ENCODE measurements around the gene FAM3D. TPM values are rescaled to one million over a fixed set of nuclear protein-coding genes. Genes with fewer than 3 reads are reported as not detected.

FAM3D gene
- polyA plus RNA-seq, 1 donor (not counting 4 experiments of a cell fraction or from before 2014, with no cell fraction given), result not detected

DNA sequence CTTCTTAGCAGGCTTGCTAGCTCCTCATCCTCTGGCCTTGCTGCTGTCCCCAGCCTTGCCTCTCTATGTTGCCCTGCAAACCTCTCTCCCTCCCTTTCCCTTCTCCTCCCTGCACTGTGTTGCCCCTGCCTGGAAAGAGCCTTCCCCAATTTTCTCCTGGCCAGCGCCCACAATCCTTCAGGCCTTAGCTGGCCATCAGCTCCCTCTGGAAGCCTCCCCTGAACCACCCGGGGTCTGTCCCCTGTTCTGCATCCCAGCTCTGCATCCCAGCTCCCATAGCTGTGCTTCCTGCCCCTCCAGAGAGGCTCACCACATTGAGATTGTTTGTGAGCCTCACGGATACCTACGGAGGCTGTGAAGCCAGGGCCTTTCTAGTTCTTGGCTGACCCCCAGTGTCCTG is 23.7 kb downstream of the FAM3D start:
- H3K9me1 ChIP-seq (ENCODE audit: control insufficient read depth, extremely low read depth, insufficient read depth, low read length), result no peaks in the 10 kb centered on the region
- H3K9ac ChIP-seq (ENCODE audit: control insufficient read depth, extremely low read depth, insufficient read depth, low read length), result no peak overlapping the region
- H3K4me2 ChIP-seq (ENCODE audit: control insufficient read depth, extremely low read depth, insufficient read depth, low read depth, low read length), result no peak overlapping the region
- no peak for FAIRE-seq
- no peaks in the 10 kb centered on the region for H3K79me2 ChIP-seq (ENCODE audit: control insufficient read depth, insufficient read depth, low read length)
- H3K4me1 ChIP-seq (ENCODE audit: control insufficient read depth, extremely low read depth, insufficient read depth, low read length), result peaks cover 9% of the 10 kb centered on the region
- DNase-seq (ENCODE audit: low read depth, low spot score), result no peak
- H4K20me1 ChIP-seq (ENCODE audit: control insufficient read depth, extremely low read depth, insufficient read depth, low read length), result no peaks in the 10 kb centered on the region
- dilution Hi-C loops (cut with MboI; ENCODE audit: extremely low pct_ligation_motif_present, low sequenced_read_pairs), result no loop called here
- no peaks in the 10 kb centered on the region for H3K27me3 ChIP-seq (ENCODE audit: control insufficient read depth, extremely low read depth, insufficient read depth, low read length)
- TF ChIP-seq EZH2 (IDR thresholded peaks at IDR 0.05; ENCODE audit: low read length), result no peak
- TF ChIP-seq, protein P1, sequence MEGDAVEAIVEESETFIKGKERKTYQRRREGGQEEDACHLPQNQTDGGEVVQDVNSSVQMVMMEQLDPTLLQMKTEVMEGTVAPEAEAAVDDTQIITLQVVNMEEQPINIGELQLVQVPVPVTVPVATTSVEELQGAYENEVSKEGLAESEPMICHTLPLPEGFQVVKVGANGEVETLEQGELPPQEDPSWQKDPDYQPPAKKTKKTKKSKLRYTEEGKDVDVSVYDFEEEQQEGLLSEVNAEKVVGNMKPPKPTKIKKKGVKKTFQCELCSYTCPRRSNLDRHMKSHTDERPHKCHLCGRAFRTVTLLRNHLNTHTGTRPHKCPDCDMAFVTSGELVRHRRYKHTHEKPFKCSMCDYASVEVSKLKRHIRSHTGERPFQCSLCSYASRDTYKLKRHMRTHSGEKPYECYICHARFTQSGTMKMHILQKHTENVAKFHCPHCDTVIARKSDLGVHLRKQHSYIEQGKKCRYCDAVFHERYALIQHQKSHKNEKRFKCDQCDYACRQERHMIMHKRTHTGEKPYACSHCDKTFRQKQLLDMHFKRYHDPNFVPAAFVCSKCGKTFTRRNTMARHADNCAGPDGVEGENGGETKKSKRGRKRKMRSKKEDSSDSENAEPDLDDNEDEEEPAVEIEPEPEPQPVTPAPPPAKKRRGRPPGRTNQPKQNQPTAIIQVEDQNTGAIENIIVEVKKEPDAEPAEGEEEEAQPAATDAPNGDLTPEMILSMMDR (optimal IDR thresholded peaks at IDR 0.05 in 1 of 3, IDR thresholded peaks at IDR 0.05 in 1 of 3, conservative IDR thresholded peaks at IDR 0.05 in 1 of 3; ENCODE audit: extremely low read depth in 1 of 3, insufficient read depth in 2 of 3, low read length in 3 of 3), result no peak
- no peaks in the 10 kb centered on the region for H3K36me3 ChIP-seq (ENCODE audit: control insufficient read depth in 2 of 2, extremely low read depth in 1 of 2, insufficient read depth in 2 of 2, low read length in 2 of 2)
- H3K27ac ChIP-seq (ENCODE audit: control insufficient read depth, insufficient read depth, low read length), result no peak overlapping the region
- no peak overlapping the region for H3K4me3 ChIP-seq (ENCODE audit: control insufficient read depth in 2 of 3, extremely low read depth in 1 of 3, insufficient read depth in 2 of 3, low read depth in 1 of 3, low read length in 3 of 3)
- H3K9me3 ChIP-seq (ENCODE audit: control insufficient read depth, low read depth, low read length), result no peaks in the 10 kb centered on the region
- no peak overlapping the region for H2AFZ ChIP-seq (ENCODE audit: control insufficient read depth, low read length)

DNA sequence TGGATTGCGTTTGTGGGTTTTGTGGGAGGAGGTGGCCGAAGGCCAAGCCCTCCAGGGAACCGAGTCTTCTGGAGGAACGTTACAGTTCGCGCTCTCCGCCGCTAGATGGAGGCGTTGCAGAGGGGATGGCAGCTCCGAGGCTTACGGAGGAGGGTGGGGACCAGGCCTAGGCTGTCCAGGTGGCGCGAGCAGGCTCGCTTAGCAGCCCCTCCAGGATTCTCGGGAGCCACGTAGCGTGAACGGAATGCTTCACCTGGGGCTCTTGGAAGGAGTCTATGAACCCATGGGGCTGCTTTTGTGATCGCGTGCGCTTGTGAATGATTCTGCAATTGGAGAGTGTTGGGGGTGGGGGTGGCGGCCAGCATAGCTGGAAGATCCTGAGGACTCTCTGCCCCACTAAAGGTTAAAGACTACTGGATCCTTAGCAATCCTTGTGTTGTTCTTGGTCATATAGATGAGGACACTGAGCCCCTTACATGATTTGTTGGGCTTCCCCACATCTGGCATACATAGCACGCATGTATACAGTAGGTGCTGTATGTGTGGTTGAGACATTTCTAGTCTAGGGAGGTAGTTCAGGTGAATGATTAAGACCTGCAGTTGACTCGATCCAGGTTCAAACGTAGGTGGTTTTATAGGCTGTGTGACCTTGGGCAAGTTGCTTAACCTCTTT is 25.7 kb downstream of the FAM3D start:
- Histone ChIP-seq H3K79me2 (ENCODE audit: control insufficient read depth, insufficient read depth, low read length) (no peaks in the 10 kb centered on the region), H3K27me3 (ENCODE audit: control insufficient read depth, extremely low read depth, insufficient read depth, low read length) (no peaks in the 10 kb centered on the region), H3K4me1 (ENCODE audit: control insufficient read depth, extremely low read depth, insufficient read depth, low read length) (peaks cover 9% of the 10 kb centered on the region), H3K9ac (ENCODE audit: control insufficient read depth, extremely low read depth, insufficient read depth, low read length) (no peak overlapping the region), H4K20me1 (ENCODE audit: control insufficient read depth, extremely low read depth, insufficient read depth, low read length) (no peaks in the 10 kb centered on the region), H3K4me2 (ENCODE audit: control insufficient read depth, extremely low read depth, insufficient read depth, low read depth, low read length) (peak overlapping the region; percentile 35), H3K4me3 (ENCODE audit: control insufficient read depth in 2 of 3, extremely low read depth in 1 of 3, insufficient read depth in 2 of 3, low read depth in 1 of 3, low read length in 3 of 3) (no peak overlapping the region), H3K27ac (ENCODE audit: control insufficient read depth, insufficient read depth, low read length) (no peak overlapping the region), H3K9me1 (ENCODE audit: control insufficient read depth, extremely low read depth, insufficient read depth, low read length) (no peaks in the 10 kb centered on the region), H2AFZ (ENCODE audit: control insufficient read depth, low read length) (peak overlapping the region; percentile 26), H3K9me3 (ENCODE audit: control insufficient read depth, low read depth, low read length) (no peaks in the 10 kb centered on the region), H3K36me3 (ENCODE audit: control insufficient read depth in 2 of 2, extremely low read depth in 1 of 2, insufficient read depth in 2 of 2, low read length in 2 of 2) (no peaks in the 10 kb centered on the region)
- FAIRE-seq, result peak; percentile 93
- DNase-seq (ENCODE audit: low read depth, low spot score), result peak; percentile 44
- dilution Hi-C loops (cut with MboI; ENCODE audit: extremely low pct_ligation_motif_present, low sequenced_read_pairs), result no loop called here
- TF ChIP-seq EZH2 (IDR thresholded peaks at IDR 0.05; ENCODE audit: low read length), result no peak
- TF ChIP-seq, protein P1 (optimal IDR thresholded peaks at IDR 0.05 in 1 of 3, IDR thresholded peaks at IDR 0.05 in 1 of 3, conservative IDR thresholded peaks at IDR 0.05 in 1 of 3; ENCODE audit: extremely low read depth in 1 of 3, insufficient read depth in 2 of 3, low read length in 3 of 3), result peak; percentile 91 to 98 (median 97)

Data from keratinocyte (primary cell).